Testis (tissue), 2 donors: ENCODE data around the gene SLC30A4.

Source experiments
- POLR2A ChIP-seq: fragments of 450-650 bp; IDR thresholded peaks from one replicate; pipeline ENCODE4 v1.6.1; 2017; ENCODE audit warnings: antibody characterized with exemption, mild to moderate bottlenecking, moderate library complexity
- TF ChIP-seq, protein P1 (sequence below), 3 experiments: fragments of 450-650 bp in 2 of 3; fragments of 200-600 bp in 1 of 3; sonication (generic) in 1 of 3; IDR thresholded peaks; one replicate each; pipeline ENCODE4 v1.5.1; 2016 to 2019; ENCODE audit warnings: antibody characterized with exemption in 3 of 3, mild to moderate bottlenecking in 2 of 3, moderate library complexity in 1 of 3

DNA sequence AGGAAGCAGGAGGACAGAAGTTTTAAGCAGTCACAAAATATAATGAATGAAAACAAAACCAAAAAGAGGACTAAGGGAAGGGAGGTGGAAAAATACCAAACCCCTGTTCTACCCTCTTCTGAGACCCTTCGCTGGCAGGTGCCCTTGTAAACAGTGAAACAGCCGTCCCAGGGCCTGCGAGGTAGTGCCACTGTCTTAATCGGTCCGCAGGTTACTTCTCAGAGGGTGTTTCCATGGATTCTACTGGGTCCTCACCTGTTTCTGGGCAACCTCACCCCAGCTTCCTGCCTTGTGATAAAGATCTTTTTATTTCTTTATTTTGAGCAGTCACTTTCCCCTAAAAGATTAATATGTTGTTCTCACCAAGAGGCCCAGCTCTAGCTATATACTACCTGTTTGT lies 65.3 kb downstream of the SLC30A4 start:
- TF ChIP-seq, protein P1, sequence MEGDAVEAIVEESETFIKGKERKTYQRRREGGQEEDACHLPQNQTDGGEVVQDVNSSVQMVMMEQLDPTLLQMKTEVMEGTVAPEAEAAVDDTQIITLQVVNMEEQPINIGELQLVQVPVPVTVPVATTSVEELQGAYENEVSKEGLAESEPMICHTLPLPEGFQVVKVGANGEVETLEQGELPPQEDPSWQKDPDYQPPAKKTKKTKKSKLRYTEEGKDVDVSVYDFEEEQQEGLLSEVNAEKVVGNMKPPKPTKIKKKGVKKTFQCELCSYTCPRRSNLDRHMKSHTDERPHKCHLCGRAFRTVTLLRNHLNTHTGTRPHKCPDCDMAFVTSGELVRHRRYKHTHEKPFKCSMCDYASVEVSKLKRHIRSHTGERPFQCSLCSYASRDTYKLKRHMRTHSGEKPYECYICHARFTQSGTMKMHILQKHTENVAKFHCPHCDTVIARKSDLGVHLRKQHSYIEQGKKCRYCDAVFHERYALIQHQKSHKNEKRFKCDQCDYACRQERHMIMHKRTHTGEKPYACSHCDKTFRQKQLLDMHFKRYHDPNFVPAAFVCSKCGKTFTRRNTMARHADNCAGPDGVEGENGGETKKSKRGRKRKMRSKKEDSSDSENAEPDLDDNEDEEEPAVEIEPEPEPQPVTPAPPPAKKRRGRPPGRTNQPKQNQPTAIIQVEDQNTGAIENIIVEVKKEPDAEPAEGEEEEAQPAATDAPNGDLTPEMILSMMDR (IDR thresholded peaks at IDR 0.05), result no peak
- no peak for TF ChIP-seq POLR2A
